IMR-90 (cell line): ENCODE data around the gene RAPGEF1. TPM values are rescaled to one million over a fixed set of nuclear protein-coding genes. Genes with fewer than 3 reads are reported as not detected.

Source experiments
- ATAC-seq: fragments of 200-7000 bp; cut with Tn5 transposase; 2 replicates; pipeline ENCODE4 v1.9.1; 2020; ENCODE audit warnings: low read depth, mild to moderate bottlenecking, moderate library complexity
- BruUV-seq: library from RNA; stranded (reverse); fragments of 400-500 nt; replicated peaks from 2 replicates; lab custom pipeline; 2021; lab: Mats Ljungman, UMichigan
- CTCF ChIA-PET: fragments of 300-600 bp; formaldehyde crosslinking; extraction: SDS; loops from one replicate; lab custom pipeline; 2021; ENCODE audit warnings: antibody characterized with exemption; lab: Yijun Ruan, JAX
- POLR2A ChIA-PET: fragments of 300-600 bp; sonication (Branson Sonifier 250); formaldehyde crosslinking; loops from one replicate; lab custom pipeline; 2022; ENCODE audit warnings: antibody characterized with exemption; ENCODE audit not compliant: unreplicated experiment; lab: Charles Lee
- DNase-seq: peaks from one replicate; pipeline ENCODE4 v3.0.0; 2013
- H2AFZ ChIP-seq: replicated peaks from 2 replicates; pipeline ENCODE3; 2013; ENCODE audit warnings: low read length, mild to moderate bottlenecking; ENCODE audit not compliant: poor library complexity
- H2AK5ac ChIP-seq: 2 replicates; pipeline ENCODE4 v1.6.1; 2013; ENCODE audit warnings: low read depth, low read length, inconsistent platforms
- H2AK9ac ChIP-seq: replicated peaks from 2 replicates; pipeline ENCODE3; 2013; ENCODE audit warnings: mild to moderate bottlenecking, low read depth, low read length, moderate library complexity; ENCODE audit not compliant: poor library complexity
- H2BK120ac ChIP-seq: 2 replicates; pipeline ENCODE4 v1.6.1; 2013; ENCODE audit warnings: low read depth, low read length, inconsistent platforms
- H2BK15ac ChIP-seq: 3 replicates; pipeline ENCODE4 v1.6.1; 2013; ENCODE audit warnings: low read depth, low read length, inconsistent platforms
- H2BK20ac ChIP-seq: 2 replicates; pipeline ENCODE4 v1.6.1; 2013; ENCODE audit warnings: low read depth, mild to moderate bottlenecking, inconsistent platforms, low read length, moderate library complexity
- H2BK5ac ChIP-seq: 2 replicates; pipeline ENCODE4 v1.6.1; 2013; ENCODE audit warnings: mild to moderate bottlenecking, low read depth, low read length, inconsistent platforms; ENCODE audit not compliant: poor library complexity, severe bottlenecking
- H3K14ac ChIP-seq: replicated peaks from 2 replicates; pipeline ENCODE4 v1.6.1; 2013; ENCODE audit warnings: low read depth, low read length, inconsistent platforms
- H3K18ac ChIP-seq: 2 replicates; pipeline ENCODE4 v1.6.1; 2013; ENCODE audit warnings: low read depth, low read length, control low read depth
- H3K23ac ChIP-seq: 2 replicates; pipeline ENCODE4 v1.6.1; 2013; ENCODE audit warnings: low read depth, low read length, inconsistent platforms
- H3K27ac ChIP-seq: 2 replicates; pipeline ENCODE4 v1.5.1; 2013; ENCODE audit warnings: mild to moderate bottlenecking, control low read depth, low read length; ENCODE audit not compliant: insufficient read depth
- H3K27me3 ChIP-seq: 2 replicates; pipeline ENCODE4 v1.6.1; 2013; ENCODE audit warnings: low read length; ENCODE audit not compliant: control insufficient read depth, insufficient read depth
- H3K36me3 ChIP-seq: 2 replicates; pipeline ENCODE4 v1.6.1; 2013; ENCODE audit warnings: low read length, mixed read lengths; ENCODE audit not compliant: control insufficient read depth, insufficient read depth
- H3K4ac ChIP-seq: 2 replicates; pipeline ENCODE4 v1.6.1; 2013; ENCODE audit warnings: low read depth, low read length, inconsistent platforms
- H3K4me1 ChIP-seq: 2 replicates; pipeline ENCODE4 v1.6.1; 2013; ENCODE audit warnings: low read length, mixed read lengths; ENCODE audit not compliant: control insufficient read depth, insufficient read depth
- H3K4me2 ChIP-seq: 2 replicates; pipeline ENCODE4 v1.6.1; 2013; ENCODE audit warnings: low read depth, mild to moderate bottlenecking, control low read depth, low read length, moderate library complexity
- H3K4me3 ChIP-seq: 2 replicates; pipeline ENCODE4 v1.5.1; 2013; ENCODE audit warnings: low read depth, mild to moderate bottlenecking, control low read depth, low read length, moderate library complexity; ENCODE audit not compliant: insufficient read depth
- H3K56ac ChIP-seq: 2 replicates; pipeline ENCODE4 v1.6.1; 2013; ENCODE audit warnings: low read length, inconsistent platforms; ENCODE audit not compliant: insufficient read depth; ENCODE audit errors: extremely low read depth
- H3K79me1 ChIP-seq, 2 experiments: 2 replicates each; pipeline ENCODE4 v1.6.1; 2013; ENCODE audit warnings: low read length in 2 of 2, inconsistent platforms in 1 of 2, low read depth in 1 of 2
- H3K9ac ChIP-seq: 2 replicates; pipeline ENCODE4 v1.6.1; 2013; ENCODE audit warnings: low read depth, low read length, control low read depth
- H3K9me1 ChIP-seq: 2 replicates; pipeline ENCODE4 v1.6.1; 2013; ENCODE audit warnings: low read length, inconsistent platforms; ENCODE audit not compliant: insufficient read depth
- H3K9me3 ChIP-seq: 2 replicates; pipeline ENCODE4 v1.6.1; 2013; ENCODE audit warnings: low read length; ENCODE audit not compliant: control insufficient read depth, insufficient read depth
- H4K20me1 ChIP-seq: 2 replicates; pipeline ENCODE4 v1.6.1; 2013; ENCODE audit warnings: low read length, inconsistent platforms; ENCODE audit not compliant: insufficient read depth
- H4K5ac ChIP-seq: 2 replicates; pipeline ENCODE4 v1.6.1; 2013; ENCODE audit warnings: mild to moderate bottlenecking, low read depth, low read length, control low read depth
- H4K8ac ChIP-seq, 2 experiments: 2 replicates each; pipeline ENCODE4 v1.6.1; 2013; ENCODE audit warnings: low read depth in 2 of 2, low read length in 2 of 2, control low read depth in 1 of 2, inconsistent platforms in 1 of 2
- H4K91ac ChIP-seq: 2 replicates; pipeline ENCODE4 v1.6.1; 2013; ENCODE audit warnings: low read depth, low read length, inconsistent platforms; ENCODE audit not compliant: insufficient read depth
- BHLHE40 ChIP-seq: fragments of 150-350 bp; IDR thresholded peaks from 2 replicates; pipeline ENCODE4 v1.6.1; 2016; ENCODE audit warnings: mild to moderate bottlenecking, low read depth, low read length
- CEBPB ChIP-seq: IDR thresholded peaks from 2 replicates; pipeline ENCODE4 v1.6.1; 2012; ENCODE audit warnings: low read depth, low read length, improper control_type of control experiment
- POLR2A ChIP-seq: IDR thresholded peaks from 2 replicates; pipeline ENCODE4 v1.6.1; 2012; ENCODE audit warnings: mild to moderate bottlenecking, low read depth, low read length
- RAD21 ChIP-seq: IDR thresholded peaks from 2 replicates; pipeline ENCODE4 v1.6.1; 2012; ENCODE audit warnings: low read length, improper control_type of control experiment
- RFX5 ChIP-seq: IDR thresholded peaks from 2 replicates; pipeline ENCODE4 v1.8.0; 2012; ENCODE audit warnings: low read depth, mild to moderate bottlenecking, low read length, moderate library complexity
- SMC3 ChIP-seq: fragments of 150-350 bp; IDR thresholded peaks from 2 replicates; pipeline ENCODE4 v1.6.1; 2016; ENCODE audit warnings: low read depth, mild to moderate bottlenecking, antibody characterized with exemption, low read length, moderate library complexity
- WGBS, 2 experiments: methylation state at CpG; one replicate each; pipeline versions ENCODE4 v1.1.5 to v1.1.7; 2013; ENCODE audit warnings: missing lambda C conversion rate in 2 of 2; ENCODE audit not compliant: insufficient read length in 1 of 2; ENCODE audit errors: extremely low coverage in 2 of 2; 5-methylcytosine and 5-hydroxymethylcytosine counted together
- dilution Hi-C: fragments of 300-500 bp; cut with HindIII; formaldehyde crosslinking; loops from one replicate; pipeline ENCODE4 v1.14.3; 2018; ENCODE audit warnings: low sequenced_read_pairs; ENCODE audit not compliant: unreplicated experiment
- in situ Hi-C: fragments of 300-500 bp; cut with MboI; formaldehyde crosslinking; loops from 3 replicates; pipeline ENCODE4 v1.14.3; 2019; ENCODE audit warnings: low sequenced_read_pairs, inconsistent platforms, mixed read lengths
- intact Hi-C: fragments of 100-400 bp; cut with micrococcal nuclease; formaldehyde crosslinking; loops from 2 replicates; pipeline ENCODE4 v1.10.0; 2022
- polyA plus RNA-seq, 3 experiments: library from polyadenylated mRNA; depleted of rRNA; stranded (reverse); fragments of >200 nt; gene quantifications; 2 replicates each; pipeline ENCODE4 v1.2.3, GENCODE V29; 2012; ENCODE audit warnings: low replicate concordance in 1 of 3
- total RNA-seq: library from RNA; depleted of rRNA; stranded (reverse); fragments of >200 nt; gene quantifications from 2 replicates; pipeline ENCODE4 v1.2.3, GENCODE V29; 2012
- TF ChIP-seq, protein P1 (sequence below): conservative IDR thresholded peaks from 2 replicates; pipeline ENCODE4 v1.5.1; 2012; ENCODE audit warnings: mild to moderate bottlenecking, low read depth, low read length, improper control_type of control experiment
- TF ChIP-seq, protein P2 (sequence below): fragments of 150-350 bp; IDR thresholded peaks from 2 replicates; pipeline ENCODE4 v1.6.1; 2017; ENCODE audit warnings: mild to moderate bottlenecking, antibody characterized with exemption, low read length, low read depth

Gene RAPGEF1
- total and polyA plus RNA-seq, 2 of the 4 experiments (the other 2 are of a cell fraction): 13.1 to 22.3 TPM

DNA sequence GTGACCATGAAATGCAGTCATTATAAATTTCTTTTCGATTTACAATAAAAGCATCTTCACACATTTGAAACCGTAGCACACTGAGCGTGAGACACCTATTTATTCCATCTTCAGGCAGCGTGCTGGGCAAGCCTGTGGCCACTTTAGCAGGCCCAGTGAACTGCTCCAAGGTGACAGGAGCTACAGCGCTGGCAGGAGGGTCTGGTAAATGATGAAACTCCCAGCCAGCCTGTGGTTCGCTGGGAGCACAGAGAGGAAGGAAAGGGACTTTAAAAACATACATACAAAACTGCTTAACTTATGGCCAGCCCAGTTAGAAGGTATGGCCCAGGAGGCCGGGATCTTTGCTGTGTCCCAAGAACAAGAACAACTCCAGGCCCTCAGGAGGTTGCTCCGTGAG lies 5.1 kb downstream of the RAPGEF1 start:
- H3K9ac ChIP-seq: no peak overlapping the region

More for the DNA sequence above, 5.1 kb downstream of the RAPGEF1 start:
- ATAC-seq: no peak
- Histone ChIP-seq H4K20me1 (peaks cover 80% of the 10 kb centered on the region), H3K4ac (peak overlapping the region; percentile 38), H3K4me3 (no peak overlapping the region), H2BK120ac (peak overlapping the region; percentile 31; the same call in 1 of the 2 replicates), H3K23ac (peak overlapping the region; percentile 16; the same call in 1 of the 2 replicates), H3K9me3 (no peaks in the 10 kb centered on the region), H2BK15ac (peak overlapping the region; percentile 54; the same call in 1 of the 3 replicates), H4K91ac (no peak overlapping the region), H4K8ac (peak overlapping the region in 1 of 2 experiments; percentile 14; a peak in 1 of 4 replicates), H3K36me3 (no peaks in the 10 kb centered on the region), H4K5ac (no peak overlapping the region), H2BK20ac (no peak overlapping the region), H2BK5ac (no peak overlapping the region), H3K18ac (no peak overlapping the region), H3K27ac (no peak overlapping the region), H3K4me2 (no peak overlapping the region), H3K79me1 (peaks cover 37 to 81% of the 10 kb centered on the region in 2 experiments), H2AFZ (no peak overlapping the region), H2AK9ac (peak overlapping the region; percentile 88), H3K27me3 (no peaks in the 10 kb centered on the region), H2AK5ac (peak overlapping the region; percentile 46), H3K14ac (0 out of 2 replicates have a peak overlapping the region, but pooled peaks have one; percentile 16), H3K4me1 (peaks cover 40% of the 10 kb centered on the region), H3K9me1 (peaks cover 39% of the 10 kb centered on the region), H3K56ac (no peak overlapping the region)
- in situ Hi-C loops: no loop called here
- no CpG with 5 or more reads among the region's 8 CpGs for WGBS, 2 experiments
- TF ChIP-seq SMC3 (no peak), RFX5 (no peak), BHLHE40 (no peak), POLR2A (no peak), RAD21 (no peak), CEBPB (no peak)
- TF ChIP-seq, protein P1, sequence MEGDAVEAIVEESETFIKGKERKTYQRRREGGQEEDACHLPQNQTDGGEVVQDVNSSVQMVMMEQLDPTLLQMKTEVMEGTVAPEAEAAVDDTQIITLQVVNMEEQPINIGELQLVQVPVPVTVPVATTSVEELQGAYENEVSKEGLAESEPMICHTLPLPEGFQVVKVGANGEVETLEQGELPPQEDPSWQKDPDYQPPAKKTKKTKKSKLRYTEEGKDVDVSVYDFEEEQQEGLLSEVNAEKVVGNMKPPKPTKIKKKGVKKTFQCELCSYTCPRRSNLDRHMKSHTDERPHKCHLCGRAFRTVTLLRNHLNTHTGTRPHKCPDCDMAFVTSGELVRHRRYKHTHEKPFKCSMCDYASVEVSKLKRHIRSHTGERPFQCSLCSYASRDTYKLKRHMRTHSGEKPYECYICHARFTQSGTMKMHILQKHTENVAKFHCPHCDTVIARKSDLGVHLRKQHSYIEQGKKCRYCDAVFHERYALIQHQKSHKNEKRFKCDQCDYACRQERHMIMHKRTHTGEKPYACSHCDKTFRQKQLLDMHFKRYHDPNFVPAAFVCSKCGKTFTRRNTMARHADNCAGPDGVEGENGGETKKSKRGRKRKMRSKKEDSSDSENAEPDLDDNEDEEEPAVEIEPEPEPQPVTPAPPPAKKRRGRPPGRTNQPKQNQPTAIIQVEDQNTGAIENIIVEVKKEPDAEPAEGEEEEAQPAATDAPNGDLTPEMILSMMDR: no peak
- TF ChIP-seq, protein P2, sequence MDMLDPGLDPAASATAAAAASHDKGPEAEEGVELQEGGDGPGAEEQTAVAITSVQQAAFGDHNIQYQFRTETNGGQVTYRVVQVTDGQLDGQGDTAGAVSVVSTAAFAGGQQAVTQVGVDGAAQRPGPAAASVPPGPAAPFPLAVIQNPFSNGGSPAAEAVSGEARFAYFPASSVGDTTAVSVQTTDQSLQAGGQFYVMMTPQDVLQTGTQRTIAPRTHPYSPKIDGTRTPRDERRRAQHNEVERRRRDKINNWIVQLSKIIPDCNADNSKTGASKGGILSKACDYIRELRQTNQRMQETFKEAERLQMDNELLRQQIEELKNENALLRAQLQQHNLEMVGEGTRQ: no peak
- dilution Hi-C loops: no loop called here
- intact Hi-C loops: loop anchor here (5.0 kb wide), 2 partner anchors 57 to 77 kb away; no protein-coding TSS in a partner anchor
- ChIA-PET POLR2A (no interaction called here), CTCF (no interaction called here)
- DNase-seq: no peak
- no TSS peak for BruUV-seq
